ENCODE data around the gene PODN.

Gene PODN

DNA sequence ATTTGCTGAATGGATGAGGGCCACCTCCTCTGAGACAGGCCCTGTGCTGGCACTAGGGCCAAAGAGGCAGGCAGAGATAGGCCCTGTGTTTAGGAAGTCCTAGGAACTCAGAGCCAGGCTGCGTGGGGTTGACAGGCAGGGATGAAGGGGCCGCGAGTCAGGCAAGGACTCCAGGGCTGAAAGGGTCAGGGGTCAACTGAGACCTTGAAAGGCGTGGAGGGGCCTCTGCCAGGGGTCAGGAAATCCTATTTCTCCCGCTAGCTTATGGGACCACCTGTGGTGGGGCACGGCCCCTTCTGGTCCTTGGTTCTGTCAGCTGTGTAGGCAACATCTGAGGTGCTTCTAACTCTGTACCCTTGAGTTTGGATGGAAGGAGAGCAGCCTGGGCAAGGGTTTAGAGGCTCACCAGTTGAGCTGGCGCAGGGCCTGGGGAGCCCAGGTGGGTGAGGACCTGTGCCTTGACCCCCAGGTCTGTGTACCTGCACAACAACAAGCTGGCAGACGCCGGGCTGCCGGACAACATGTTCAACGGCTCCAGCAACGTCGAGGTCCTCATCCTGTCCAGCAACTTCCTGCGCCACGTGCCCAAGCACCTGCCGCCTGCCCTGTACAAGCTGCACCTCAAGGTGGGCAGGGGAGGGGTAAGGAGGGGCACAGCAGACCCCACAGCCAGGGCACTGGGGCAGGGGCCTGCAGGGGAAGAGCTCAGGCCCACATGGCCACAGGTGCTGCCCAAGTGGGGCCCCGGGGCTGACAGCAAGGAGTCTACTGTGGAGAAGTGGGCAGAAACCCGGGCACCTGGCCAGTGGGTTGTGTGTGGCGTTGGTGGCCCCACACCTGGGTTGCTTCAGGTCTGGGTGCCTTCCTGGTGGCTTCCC, 14.9 kb downstream of the PODN start:
- no peaks in the 10 kb centered on the region for H4K20me1 ChIP-seq (ENCODE audit: insufficient read depth, low read length)
- H3K36me3 ChIP-seq (ENCODE audit: insufficient read depth, low read length), result no peaks in the 10 kb centered on the region
- no peak overlapping the region for H2AFZ ChIP-seq (ENCODE audit: low read length)
- no peak overlapping the region for H3K4me2 ChIP-seq (ENCODE audit: low read length)
- peaks cover 4% of the 10 kb centered on the region for H3K27me3 ChIP-seq (ENCODE audit: insufficient read depth, low read length)
- H3K4me1 ChIP-seq (ENCODE audit: insufficient read depth, low read length, severe bottlenecking), result no peaks in the 10 kb centered on the region
- no peak overlapping the region for H3K9ac ChIP-seq (ENCODE audit: low read length)
- H3K9me3 ChIP-seq (ENCODE audit: low read length), result no peaks in the 10 kb centered on the region
- no peaks in the 10 kb centered on the region for H3K79me2 ChIP-seq (ENCODE audit: insufficient read depth, low read length)
- H3K4me3 ChIP-seq (ENCODE audit: low read depth, low read length, poor library complexity, severe bottlenecking), result no peak overlapping the region
- no peak for TF ChIP-seq CTCF (IDR thresholded peaks at IDR 0.05; ENCODE audit: low read length)
- TF ChIP-seq EZH2 (IDR thresholded peaks at IDR 0.05; ENCODE audit: borderline replicate concordance, low read length), result no peak
- no peaks in the 10 kb centered on the region for H3K9me2 ChIP-seq (ENCODE audit: low read depth, low read length)
- H3F3A ChIP-seq (ENCODE audit: insufficient read depth, low read length), result no peaks in the 10 kb centered on the region
- H3K27ac ChIP-seq (ENCODE audit: low read depth, low read length, poor library complexity, severe bottlenecking), result no peak overlapping the region

DNA sequence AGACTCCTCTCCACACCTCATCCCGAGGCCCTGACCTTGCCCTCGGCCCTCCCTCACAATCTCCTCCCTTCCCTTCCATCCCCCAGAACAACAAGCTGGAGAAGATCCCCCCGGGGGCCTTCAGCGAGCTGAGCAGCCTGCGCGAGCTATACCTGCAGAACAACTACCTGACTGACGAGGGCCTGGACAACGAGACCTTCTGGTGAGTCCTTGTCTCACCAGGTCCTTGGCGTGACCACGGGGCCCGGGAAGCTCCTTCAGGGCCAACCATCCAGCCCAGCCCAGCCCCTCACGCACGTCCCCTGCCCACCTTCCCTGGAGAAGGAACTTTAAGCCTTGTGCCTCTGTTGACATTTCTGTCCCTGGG, 15.6 kb downstream of the PODN start:
- no peaks in the 10 kb centered on the region for H3K79me2 ChIP-seq (ENCODE audit: insufficient read depth, low read length)
- no peak for TF ChIP-seq CTCF (IDR thresholded peaks at IDR 0.05; ENCODE audit: low read length)
- no peak overlapping the region for H3K27ac ChIP-seq (ENCODE audit: low read depth, low read length, poor library complexity, severe bottlenecking)
- H3K9me2 ChIP-seq (ENCODE audit: low read depth, low read length), result no peaks in the 10 kb centered on the region
- H3K4me1 ChIP-seq (ENCODE audit: insufficient read depth, low read length, severe bottlenecking), result no peaks in the 10 kb centered on the region
- no peak overlapping the region for H3K4me2 ChIP-seq (ENCODE audit: low read length)
- no peaks in the 10 kb centered on the region for H3K36me3 ChIP-seq (ENCODE audit: insufficient read depth, low read length)
- H2AFZ ChIP-seq (ENCODE audit: low read length), result no peak overlapping the region
- H3K9me3 ChIP-seq (ENCODE audit: low read length), result no peaks in the 10 kb centered on the region
- no peak overlapping the region for H3K4me3 ChIP-seq (ENCODE audit: low read depth, low read length, poor library complexity, severe bottlenecking)
- H3F3A ChIP-seq (ENCODE audit: insufficient read depth, low read length), result no peaks in the 10 kb centered on the region
- H3K9ac ChIP-seq (ENCODE audit: low read length), result no peak overlapping the region
- peaks cover 4% of the 10 kb centered on the region for H3K27me3 ChIP-seq (ENCODE audit: insufficient read depth, low read length)
- no peaks in the 10 kb centered on the region for H4K20me1 ChIP-seq (ENCODE audit: insufficient read depth, low read length)

DNA sequence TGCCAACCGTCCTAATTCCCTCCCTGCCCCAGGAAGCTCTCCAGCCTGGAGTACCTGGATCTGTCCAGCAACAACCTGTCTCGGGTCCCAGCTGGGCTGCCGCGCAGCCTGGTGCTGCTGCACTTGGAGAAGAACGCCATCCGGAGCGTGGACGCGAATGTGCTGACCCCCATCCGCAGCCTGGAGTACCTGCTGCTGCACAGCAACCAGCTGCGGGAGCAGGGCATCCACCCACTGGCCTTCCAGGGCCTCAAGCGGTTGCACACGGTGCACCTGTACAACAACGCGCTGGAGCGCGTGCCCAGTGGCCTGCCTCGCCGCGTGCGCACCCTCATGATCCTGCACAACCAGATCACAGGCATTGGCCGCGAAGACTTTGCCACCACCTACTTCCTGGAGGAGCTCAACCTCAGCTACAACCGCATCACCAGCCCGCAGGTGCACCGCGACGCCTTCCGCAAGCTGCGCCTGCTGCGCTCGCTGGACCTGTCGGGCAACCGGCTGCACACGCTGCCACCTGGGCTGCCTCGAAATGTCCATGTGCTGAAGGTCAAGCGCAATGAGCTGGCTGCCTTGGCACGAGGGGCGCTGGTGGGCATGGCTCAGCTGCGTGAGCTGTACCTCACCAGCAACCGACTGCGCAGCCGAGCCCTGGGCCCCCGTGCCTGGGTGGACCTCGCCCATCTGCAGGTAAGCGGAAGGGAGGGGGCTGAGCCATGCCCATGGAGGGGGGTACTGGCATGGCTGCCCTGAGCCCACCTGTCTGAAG, 16.5 kb downstream of the PODN start:
- Histone ChIP-seq H3K9me3 (ENCODE audit: low read length) (no peaks in the 10 kb centered on the region), H3K9me2 (ENCODE audit: low read depth, low read length) (no peaks in the 10 kb centered on the region), H3F3A (ENCODE audit: insufficient read depth, low read length) (no peaks in the 10 kb centered on the region), H3K9ac (ENCODE audit: low read length) (no peak overlapping the region), H2AFZ (ENCODE audit: low read length) (no peak overlapping the region), H3K4me2 (ENCODE audit: low read length) (no peak overlapping the region), H3K4me1 (ENCODE audit: insufficient read depth, low read length, severe bottlenecking) (no peaks in the 10 kb centered on the region), H3K4me3 (ENCODE audit: low read depth, low read length, poor library complexity, severe bottlenecking) (no peak overlapping the region), H3K27me3 (ENCODE audit: insufficient read depth, low read length) (peaks cover 4% of the 10 kb centered on the region), H4K20me1 (ENCODE audit: insufficient read depth, low read length) (no peaks in the 10 kb centered on the region), H3K36me3 (ENCODE audit: insufficient read depth, low read length) (no peaks in the 10 kb centered on the region), H3K79me2 (ENCODE audit: insufficient read depth, low read length) (no peaks in the 10 kb centered on the region), H3K27ac (ENCODE audit: low read depth, low read length, poor library complexity, severe bottlenecking) (no peak overlapping the region)
- TF ChIP-seq EZH2 (IDR thresholded peaks at IDR 0.05; ENCODE audit: borderline replicate concordance, low read length) (no peak), CTCF (IDR thresholded peaks at IDR 0.05; ENCODE audit: low read length) (no peak)

Measured in OCI-LY1 (cell line).